ENCODE results near the gene MGAT4A.

Gene MGAT4A

GRCh38 chr2:98777710-98778109 is 46.8 kb upstream of the MGAT4A start:
- TF ChIP-seq EZH2phosphoT487 (IDR thresholded peaks at IDR 0.05; ENCODE audit: low read length) (no peak), EZH2 (optimal IDR thresholded peaks at IDR 0.05; ENCODE audit: low read depth, low read length) (no peak), CTCF (IDR thresholded peaks at IDR 0.05; ENCODE audit: low read length) (no peak)
- no peaks in the 10 kb centered on the region for H3K4me1 ChIP-seq (ENCODE audit: low read length)
- H3K9ac ChIP-seq (ENCODE audit: low read length) = no peak overlapping the region
- H3K4me2 ChIP-seq (ENCODE audit: low read depth, low read length) = no peak overlapping the region
- no peaks in the 10 kb centered on the region for H3K9me3 ChIP-seq (replicated peaks; ENCODE audit: insufficient read depth, low read length)
- no peaks in the 10 kb centered on the region for H3F3A ChIP-seq (ENCODE audit: insufficient read depth, low read length)
- no peak overlapping the region for H3K4me3 ChIP-seq (ENCODE audit: low read length)
- no peaks in the 10 kb centered on the region for H4K20me1 ChIP-seq (ENCODE audit: insufficient read depth, low read length)
- no peaks in the 10 kb centered on the region for H3K36me3 ChIP-seq (replicated peaks; ENCODE audit: insufficient read depth, low read length)
- no peaks in the 10 kb centered on the region for H3K9me2 ChIP-seq (replicated peaks; ENCODE audit: insufficient read depth, low read length)
- no peak for DNase-seq
- H2AFZ ChIP-seq (ENCODE audit: low read length) = no peak overlapping the region
- no peaks in the 10 kb centered on the region for H3K27me3 ChIP-seq (replicated peaks; ENCODE audit: insufficient read depth, low read length)
- no peak overlapping the region for H3K27ac ChIP-seq (ENCODE audit: low read length)
- no peaks in the 10 kb centered on the region for H3K79me2 ChIP-seq (ENCODE audit: low read length)

- Histone ChIP-seq H3K4me1 (ENCODE audit: low read length) (no peaks in the 10 kb centered on the region), H3K27me3 (replicated peaks; ENCODE audit: insufficient read depth, low read length) (no peaks in the 10 kb centered on the region), H3F3A (ENCODE audit: insufficient read depth, low read length) (no peaks in the 10 kb centered on the region), H3K4me2 (ENCODE audit: low read depth, low read length) (no peak overlapping the region), H3K36me3 (replicated peaks; ENCODE audit: insufficient read depth, low read length) (no peaks in the 10 kb centered on the region), H3K27ac (ENCODE audit: low read length) (no peak overlapping the region), H3K4me3 (ENCODE audit: low read length) (no peak overlapping the region), H3K79me2 (ENCODE audit: low read length) (no peaks in the 10 kb centered on the region), H3K9ac (ENCODE audit: low read length) (no peak overlapping the region), H3K9me2 (replicated peaks; ENCODE audit: insufficient read depth, low read length) (no peaks in the 10 kb centered on the region), H2AFZ (ENCODE audit: low read length) (no peak overlapping the region), H3K9me3 (replicated peaks; ENCODE audit: insufficient read depth, low read length) (no peaks in the 10 kb centered on the region), H4K20me1 (ENCODE audit: insufficient read depth, low read length) (no peaks in the 10 kb centered on the region)
- no peak for DNase-seq
- TF ChIP-seq EZH2 (optimal IDR thresholded peaks at IDR 0.05; ENCODE audit: low read depth, low read length) (no peak), CTCF (IDR thresholded peaks at IDR 0.05; ENCODE audit: low read length) (no peak), EZH2phosphoT487 (IDR thresholded peaks at IDR 0.05; ENCODE audit: low read length) (no peak)
Measured at GRCh38 chr2:98777076-98777475, 46.1 kb upstream of the MGAT4A start.

GRCh38 chr2:98776136-98776535 is 45.2 kb upstream of the MGAT4A start:
- TF ChIP-seq EZH2phosphoT487 (IDR thresholded peaks at IDR 0.05; ENCODE audit: low read length) = no peak
- TF ChIP-seq CTCF (IDR thresholded peaks at IDR 0.05; ENCODE audit: low read length) = no peak
- no peak for TF ChIP-seq EZH2 (optimal IDR thresholded peaks at IDR 0.05; ENCODE audit: low read depth, low read length)
- peaks cover 5% of the 10 kb centered on the region; the same call in 1 of the 2 replicates for H3K4me1 ChIP-seq (ENCODE audit: low read length)
- H3K27me3 ChIP-seq (replicated peaks; ENCODE audit: insufficient read depth, low read length) = no peaks in the 10 kb centered on the region
- no peaks in the 10 kb centered on the region for H3F3A ChIP-seq (ENCODE audit: insufficient read depth, low read length)
- no peak for DNase-seq
- H3K79me2 ChIP-seq (ENCODE audit: low read length) = no peaks in the 10 kb centered on the region
- no peak overlapping the region for H3K9ac ChIP-seq (ENCODE audit: low read length)
- H3K27ac ChIP-seq (ENCODE audit: low read length) = no peak overlapping the region
- no peak overlapping the region for H3K4me2 ChIP-seq (ENCODE audit: low read depth, low read length)
- no peaks in the 10 kb centered on the region for H3K9me3 ChIP-seq (replicated peaks; ENCODE audit: insufficient read depth, low read length)
- no peak overlapping the region for H2AFZ ChIP-seq (ENCODE audit: low read length)
- H3K4me3 ChIP-seq (ENCODE audit: low read length) = no peak overlapping the region
- H3K36me3 ChIP-seq (replicated peaks; ENCODE audit: insufficient read depth, low read length) = no peaks in the 10 kb centered on the region
- no peaks in the 10 kb centered on the region for H3K9me2 ChIP-seq (replicated peaks; ENCODE audit: insufficient read depth, low read length)
- no peaks in the 10 kb centered on the region for H4K20me1 ChIP-seq (ENCODE audit: insufficient read depth, low read length)

Measured in MM.1S (cell line).